Panc1 (cell line): ENCODE data around the gene PPM1H. TPM values are rescaled to one million over a fixed set of nuclear protein-coding genes. Genes with fewer than 3 reads are reported as not detected.

Source experiments
- ATAC-seq: fragments of 200-7000 bp; cut with Tn5 transposase; 2 replicates; pipeline ENCODE4 v1.9.1; 2020; ENCODE audit warnings: mild to moderate bottlenecking, moderate library complexity
- BruUV-seq: library from RNA; stranded (reverse); fragments of 400-500 nt; replicated peaks from 2 replicates; lab custom pipeline; 2021; lab: Mats Ljungman, UMichigan
- CTCF ChIA-PET: fragments of 300-600 bp; sonication (Branson Sonifier 250); formaldehyde crosslinking; loops from one replicate; lab custom pipeline; 2022; ENCODE audit warnings: antibody characterized with exemption; lab: Charles Lee
- POLR2A ChIA-PET: fragments of 300-600 bp; sonication (Branson Sonifier 250); formaldehyde crosslinking; loops from one replicate; lab custom pipeline; 2022; ENCODE audit warnings: antibody characterized with exemption; lab: Charles Lee
- DNase-seq: peaks from one replicate; pipeline ENCODE4 v3.0.0-alpha.2; 2010; ENCODE audit warnings: low read depth, low spot score
- H3K27ac ChIP-seq: 2 replicates; pipeline ENCODE4 v1.5.1; 2011; ENCODE audit warnings: mild to moderate bottlenecking, low read length, inconsistent platforms
- H3K27me3 ChIP-seq: fragments of 200-500 bp; sonication (Bioruptor generic); 2 replicates; pipeline ENCODE4 v1.6.0; 2014; ENCODE audit warnings: low read length, inconsistent platforms; ENCODE audit not compliant: control insufficient read depth, insufficient read depth
- H3K36me3 ChIP-seq: fragments of 200-500 bp; sonication (Bioruptor generic); 2 replicates; pipeline ENCODE4 v1.5.1; 2014; ENCODE audit warnings: inconsistent platforms, mild to moderate bottlenecking, low read length, moderate library complexity; ENCODE audit not compliant: control insufficient read depth, insufficient read depth
- H3K4me1 ChIP-seq: 2 replicates; pipeline ENCODE4 v1.5.1; 2011; ENCODE audit warnings: inconsistent platforms, mild to moderate bottlenecking, low read length, moderate library complexity; ENCODE audit not compliant: control insufficient read depth, insufficient read depth
- H3K4me3 ChIP-seq, 2 experiments: 2 replicates each; pipeline ENCODE4 v1.5.1; 2011 to 2012; ENCODE audit warnings: low read depth in 2 of 2, low read length in 2 of 2, mild to moderate bottlenecking in 2 of 2, inconsistent platforms in 1 of 2, moderate library complexity in 1 of 2
- H3K9me3 ChIP-seq: fragments of 200-500 bp; sonication (Bioruptor generic); 2 replicates; pipeline ENCODE4 v1.5.1; 2014; ENCODE audit warnings: low read depth, mild to moderate bottlenecking, inconsistent platforms, low read length, moderate library complexity; ENCODE audit not compliant: control insufficient read depth, insufficient read depth
- CTCF ChIP-seq: fragments of 450-650 bp; IDR thresholded peaks from 2 replicates; pipeline ENCODE4 v1.5.1; 2017; ENCODE audit warnings: mild to moderate bottlenecking
- POLR2AphosphoS5 ChIP-seq: IDR thresholded peaks from 2 replicates; pipeline ENCODE4 v1.6.1; 2012; ENCODE audit warnings: mild to moderate bottlenecking, low read depth, low read length, moderate library complexity
- REST ChIP-seq, 2 experiments: IDR thresholded peaks; 2 replicates each; pipeline ENCODE4 v1.6.1; 2011 to 2012; ENCODE audit warnings: low read depth in 2 of 2, control low read depth in 1 of 2, low read length in 1 of 2, mild to moderate bottlenecking in 1 of 2, moderate library complexity in 1 of 2; ENCODE audit not compliant: insufficient read depth in 1 of 2
- SIN3A ChIP-seq: IDR thresholded peaks from 2 replicates; pipeline ENCODE4 v1.6.1; 2012; ENCODE audit warnings: low read depth, mild to moderate bottlenecking, low read length, moderate library complexity, borderline replicate concordance; ENCODE audit not compliant: insufficient read depth
- TCF7L2 ChIP-seq: IDR thresholded peaks from 2 replicates; pipeline ENCODE4 v1.6.1; 2011; ENCODE audit warnings: mild to moderate bottlenecking, low read depth, low read length, inconsistent platforms
- in situ Hi-C: cut with HindIII; loops from 2 replicates; pipeline ENCODE4 v1.10.0; 2016; ENCODE audit warnings: low sequenced_read_pairs, low pct_unique_long_range_greater_than_20kb
- intact Hi-C: fragments of 100-400 bp; cut with micrococcal nuclease; formaldehyde crosslinking; loops from one replicate; pipeline ENCODE4 v1.10.0; 2022; ENCODE audit not compliant: unreplicated experiment
- total RNA-seq: library from RNA; stranded (reverse); gene quantifications from one replicate; pipeline ENCODE4 v1.2.1, GENCODE V29; 2021; ENCODE audit not compliant: unreplicated experiment

Gene PPM1H
- total RNA-seq, 1 experiment from 2014 or later, result 22.9 TPM

GRCh38 chr12:62635649-62636048 is 299.3 kb downstream of the PPM1H start:
- H3K4me1 ChIP-seq, result peaks cover 13% of the 10 kb centered on the region
- BruUV-seq, result no TSS peak
- intact Hi-C loops (no loop called here), in situ Hi-C loops (no loop called here)
- CTCF ChIA-PET, result no interaction called here
- DNase-seq (no peak), ATAC-seq (no peak)
- H3K4me3 ChIP-seq, result no peak overlapping the region
- POLR2A ChIA-PET, result no interaction called here
- no peaks in the 10 kb centered on the region for H3K36me3 ChIP-seq
- H3K27ac ChIP-seq, result no peak overlapping the region
- TF ChIP-seq CTCF, result no peak
- TF ChIP-seq POLR2AphosphoS5, result no peak
- TF ChIP-seq TCF7L2, result no peak
- no peak for TF ChIP-seq SIN3A
- TF ChIP-seq REST (IDR thresholded peaks at IDR 0.05; ENCODE audit: insufficient read depth in 1 of 2, low read depth in 2 of 2, low read length in 1 of 2), result no peak
- H3K27me3 ChIP-seq, result no peaks in the 10 kb centered on the region
- no peaks in the 10 kb centered on the region for H3K9me3 ChIP-seq

- POLR2A ChIA-PET, result no interaction called here
- Histone ChIP-seq H3K27me3 (no peaks in the 10 kb centered on the region), H3K4me1 (peaks cover 13% of the 10 kb centered on the region), H3K4me3 (peak overlapping the region; percentile 55 to 71), H3K36me3 (no peaks in the 10 kb centered on the region), H3K27ac (peak overlapping the region; percentile 67), H3K9me3 (no peaks in the 10 kb centered on the region)
- ATAC-seq (peak; percentile 78), DNase-seq (no peak)
- TF ChIP-seq SIN3A, result no peak
- TF ChIP-seq TCF7L2, result no peak
- TF ChIP-seq CTCF, result no peak
- no peak for TF ChIP-seq REST (IDR thresholded peaks at IDR 0.05; ENCODE audit: insufficient read depth in 1 of 2, low read depth in 2 of 2, low read length in 1 of 2)
- no peak for TF ChIP-seq POLR2AphosphoS5
- CTCF ChIA-PET, result no interaction called here
- intact Hi-C loops (no loop called here), in situ Hi-C loops (no loop called here)
- no TSS peak for BruUV-seq
Observed at GRCh38 chr12:62632411-62632918, 302.5 kb downstream of the PPM1H start.
